ENCODE measurements around the gene PAOX.

Gene PAOX

DNA sequence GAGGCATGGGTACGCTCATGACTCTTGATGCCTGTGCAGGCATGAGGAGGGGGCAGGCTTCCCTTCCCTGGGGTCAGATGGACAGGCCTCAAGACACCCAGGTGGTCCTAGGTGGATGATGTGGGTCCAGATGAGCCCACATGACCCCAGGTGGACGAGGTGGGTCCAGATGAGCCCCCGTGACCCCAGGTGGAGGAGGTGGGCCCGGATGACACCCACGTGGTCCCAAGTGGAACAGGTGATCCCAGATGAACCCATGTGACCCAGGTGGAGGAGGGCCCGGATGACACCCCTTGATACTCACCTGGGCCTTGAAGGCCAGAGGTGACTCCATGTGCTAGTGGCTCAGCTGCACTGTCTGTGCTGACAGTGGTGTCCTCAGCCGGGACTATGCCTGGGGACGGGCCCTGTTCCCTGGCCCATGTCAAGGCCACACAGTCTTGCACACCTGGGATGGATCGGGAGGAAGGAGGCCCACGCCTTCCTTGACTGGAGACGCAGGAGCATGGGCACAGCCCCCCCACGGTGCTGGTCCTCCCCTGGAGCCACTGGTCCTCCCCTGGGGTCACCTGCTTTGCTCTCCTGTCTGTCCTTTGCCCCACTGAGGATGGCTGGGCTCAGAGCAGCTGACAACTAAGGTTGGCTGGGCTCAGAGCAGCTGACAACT, 28.6 kb upstream of the PAOX start:
- no peak for DNase-seq

GRCh38 chr10:133350950-133351329, 28.1 kb upstream of the PAOX start:
- DNase-seq = no peak

DNA sequence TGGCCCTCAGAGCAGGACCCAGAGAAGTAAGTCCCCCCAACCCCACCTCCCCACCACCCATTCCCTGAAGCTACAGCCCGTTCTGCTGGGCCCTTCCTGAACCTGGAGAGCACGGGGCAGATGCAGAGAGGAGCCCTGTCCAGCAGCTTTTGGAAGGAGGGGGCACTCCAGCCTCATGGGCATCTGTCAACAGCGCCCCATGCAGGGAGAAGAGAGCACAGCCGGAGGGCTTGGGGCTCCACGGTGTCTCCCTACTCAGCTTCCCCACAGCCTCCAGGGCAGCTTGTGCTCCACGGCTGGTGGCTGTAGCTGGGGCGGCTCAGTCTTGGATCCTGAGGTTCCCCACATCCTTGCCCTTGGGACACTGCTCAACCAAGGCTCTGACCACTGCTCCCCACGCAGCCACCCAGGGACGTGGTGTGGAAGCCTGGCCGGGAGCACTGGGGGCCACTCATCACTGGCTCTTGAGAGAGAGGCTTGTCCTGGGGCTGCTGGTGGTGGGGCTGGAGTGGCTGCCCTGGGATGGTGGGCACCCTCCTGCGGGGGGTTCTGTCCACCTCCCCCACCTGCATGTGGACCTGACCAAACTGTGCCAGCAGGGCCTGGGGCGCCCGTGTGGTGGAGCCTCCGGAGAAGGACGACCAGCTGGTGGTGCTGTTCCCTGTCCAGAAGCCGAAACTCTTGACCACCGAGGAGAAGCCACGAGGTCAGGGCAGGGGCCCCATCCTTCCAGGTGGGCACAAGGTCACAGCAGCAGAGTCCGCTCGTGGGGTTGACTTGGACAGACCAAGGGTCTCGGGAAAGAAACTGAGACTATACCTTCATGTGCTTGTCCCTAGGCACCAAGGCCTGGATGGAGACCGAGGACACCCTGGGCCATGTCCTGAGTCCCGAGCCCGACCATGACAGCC, 27.4 kb upstream of the PAOX start:
- no peak for DNase-seq

GRCh38 chr10:133353202-133353959, 25.7 kb upstream of the PAOX start:
- DNase-seq = no peak

DNA sequence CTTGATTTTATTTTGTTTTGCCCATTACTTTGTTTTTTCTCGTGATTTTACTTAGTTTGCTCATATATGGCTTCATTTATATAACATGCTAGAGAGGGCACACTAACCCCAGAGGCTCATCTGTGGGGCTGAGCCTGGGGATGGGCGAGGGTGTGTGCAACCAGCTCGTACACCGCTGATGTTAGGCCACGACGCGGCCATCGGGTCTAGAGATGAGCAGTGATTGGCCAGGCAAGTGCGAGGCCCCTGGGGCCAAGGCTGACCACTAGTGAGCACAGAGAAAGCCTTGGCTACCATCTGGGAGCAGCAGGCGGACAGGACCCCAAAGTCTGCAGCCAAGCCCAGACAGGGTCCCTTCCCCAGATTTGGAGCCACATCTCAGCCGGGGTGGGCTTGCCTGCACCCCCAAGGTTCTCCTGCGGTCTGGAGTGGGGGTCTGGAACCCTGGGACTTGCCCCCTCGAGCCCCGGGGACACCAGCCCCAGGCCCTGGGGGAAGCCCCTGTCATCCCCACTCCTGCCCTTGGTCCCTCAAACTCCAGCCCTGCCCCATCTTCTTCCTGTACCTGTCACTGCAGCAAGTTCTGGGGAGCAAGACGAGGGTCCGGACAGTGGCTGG, 25.0 kb upstream of the PAOX start:
- no peak for DNase-seq

DNA sequence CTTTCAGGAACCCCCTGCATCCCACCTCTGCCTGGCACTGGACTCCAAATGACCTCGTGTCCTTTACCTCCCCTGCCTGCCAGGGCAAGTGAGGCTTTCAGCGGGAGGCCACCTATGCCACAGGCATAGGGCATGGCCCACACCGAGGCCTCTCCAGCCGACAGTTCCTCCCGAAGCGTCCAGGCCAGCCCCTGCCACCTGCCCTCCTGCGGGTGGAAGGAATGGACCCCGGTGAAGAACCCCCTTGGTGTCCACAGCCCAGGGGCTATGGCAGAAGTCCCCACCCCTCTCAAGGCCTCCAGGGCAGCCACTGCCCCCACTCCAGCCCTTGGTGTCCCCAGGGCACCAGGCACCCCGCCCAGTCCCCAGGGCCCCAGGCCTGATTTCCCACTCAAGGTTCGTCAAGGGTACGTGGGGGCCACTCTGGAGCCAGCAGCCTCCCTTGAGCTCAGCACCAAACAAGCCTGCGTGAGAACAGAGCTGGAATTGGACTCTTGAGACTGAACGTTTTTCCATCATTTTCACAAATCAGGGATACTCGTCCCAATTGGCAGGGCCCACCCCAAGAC, 24.3 kb upstream of the PAOX start:
- no peak for DNase-seq

DNA sequence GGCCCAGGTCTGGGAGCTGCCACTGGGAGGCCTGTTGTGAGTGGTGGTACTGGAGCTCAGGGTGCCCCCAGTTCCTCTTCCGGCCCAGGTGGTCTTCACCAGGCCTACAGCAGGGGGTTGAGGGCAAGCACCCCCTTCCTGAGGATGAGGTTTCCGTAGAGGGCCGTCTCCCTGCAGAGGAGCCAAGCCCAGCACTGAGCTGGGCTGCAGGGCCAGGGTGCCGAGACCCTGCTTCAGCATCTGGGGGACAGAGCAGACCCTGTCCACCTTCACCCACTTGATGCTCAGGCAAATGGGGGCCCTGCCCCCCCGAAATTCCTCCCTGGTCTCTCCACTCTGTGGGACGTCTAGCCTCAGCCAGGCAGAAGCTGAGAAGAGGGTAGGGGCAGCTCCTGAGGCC, 23.8 kb upstream of the PAOX start:
- no peak for DNase-seq

DNA sequence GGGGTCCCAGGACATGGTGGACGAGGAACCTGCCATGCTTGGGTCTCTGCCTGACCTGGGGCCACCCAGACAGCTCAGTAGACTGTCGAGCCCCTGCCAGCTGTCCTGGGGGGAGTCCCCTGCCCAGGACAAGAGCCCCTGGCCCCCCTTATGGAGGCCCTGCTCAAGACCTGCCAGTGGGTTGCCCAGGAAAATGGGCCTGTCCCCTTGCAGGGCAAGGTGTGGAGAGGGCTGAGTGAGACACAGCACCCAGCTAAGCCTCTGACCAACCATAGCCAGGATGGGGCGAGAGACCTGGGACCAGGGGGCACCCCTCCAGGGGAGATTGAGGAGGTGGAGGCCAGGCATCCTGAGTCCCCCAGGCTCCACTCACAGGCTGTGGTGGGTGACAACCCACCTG, 23.1 kb upstream of the PAOX start:
- no peak for DNase-seq

GRCh38 chr10:133356549-133357284, 22.3 kb upstream of the PAOX start:
- no peak for DNase-seq

DNA sequence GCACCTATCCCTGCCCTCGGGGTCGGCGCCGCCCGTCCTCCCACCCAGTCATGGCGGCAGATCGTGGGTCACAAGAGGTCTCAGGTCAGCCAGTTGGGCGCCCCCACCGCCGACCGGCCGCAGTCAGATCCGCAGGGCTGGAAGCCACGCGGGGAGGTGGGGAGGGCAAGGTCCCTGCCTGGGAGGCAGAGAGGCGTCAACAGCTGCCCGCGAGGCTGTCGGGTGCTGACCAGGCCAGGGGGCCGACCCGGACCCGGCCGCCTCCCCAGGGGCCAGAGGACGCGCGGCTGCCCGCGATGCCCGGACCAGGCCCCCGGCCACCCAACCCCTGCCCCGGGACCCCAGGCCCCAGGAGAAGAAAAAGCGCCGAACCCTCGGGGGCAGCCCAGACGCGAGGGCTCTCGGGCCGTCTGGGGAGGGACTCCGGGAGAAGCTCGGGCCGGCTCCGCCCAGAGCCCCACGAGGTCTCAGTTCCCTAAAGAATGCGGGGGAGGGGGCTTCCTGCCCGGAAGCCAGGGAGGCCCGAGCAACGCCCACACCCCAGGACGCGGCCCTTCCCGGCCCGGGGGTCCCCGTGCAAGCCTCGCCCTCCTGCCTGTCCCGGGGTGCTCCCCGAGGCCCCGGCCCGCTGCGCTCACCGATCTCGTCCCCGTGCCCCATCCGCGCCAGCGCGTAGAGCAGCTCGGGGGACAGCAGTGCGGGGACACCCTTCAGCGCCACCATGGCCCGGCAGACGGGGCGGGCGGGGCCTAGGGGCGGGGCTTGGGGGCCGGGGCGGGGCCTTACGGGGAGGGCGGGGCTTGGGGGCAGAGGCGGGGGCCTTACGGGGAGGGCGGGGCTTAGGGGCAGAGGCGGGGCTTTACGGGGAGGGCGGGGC, 21.5 kb upstream of the PAOX start, which contains the start of gene FUOM:
Gene FUOM (minus strand): TSS at position 735 of the 877 bp plus-strand sequence. CDS start 12 bp downstream, at position 723.
- peak; percentile 80 to 81 for DNase-seq

GRCh38 chr10:133358162-133358924, 20.7 kb upstream of the PAOX start:
- no peak for DNase-seq

DNA sequence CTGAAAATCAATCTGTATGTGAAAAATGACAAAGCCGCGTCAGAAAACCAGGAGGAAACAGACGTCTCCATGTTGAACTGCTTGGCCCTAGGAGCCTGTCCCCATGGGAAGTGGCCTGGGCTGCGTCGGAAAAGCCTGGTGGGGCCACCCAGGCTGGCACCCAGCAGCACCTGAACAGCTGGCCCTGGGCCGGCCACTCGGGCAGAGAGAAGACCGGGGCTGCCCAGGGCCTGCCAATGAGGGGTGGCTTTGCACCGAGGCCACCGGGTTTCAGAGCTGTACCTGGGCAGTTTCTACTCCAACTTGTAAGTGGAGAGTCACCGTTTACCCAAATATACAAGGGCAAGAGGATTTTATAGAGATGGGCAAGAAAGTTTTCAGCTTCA, 20.1 kb upstream of the PAOX start:
- peak in 1 of 2 donors; percentile 12 for DNase-seq

- peak in 1 of 2 donors; percentile 37 for DNase-seq
Observed at GRCh38 chr10:133359554-133359971, 19.5 kb upstream of the PAOX start.

DNA sequence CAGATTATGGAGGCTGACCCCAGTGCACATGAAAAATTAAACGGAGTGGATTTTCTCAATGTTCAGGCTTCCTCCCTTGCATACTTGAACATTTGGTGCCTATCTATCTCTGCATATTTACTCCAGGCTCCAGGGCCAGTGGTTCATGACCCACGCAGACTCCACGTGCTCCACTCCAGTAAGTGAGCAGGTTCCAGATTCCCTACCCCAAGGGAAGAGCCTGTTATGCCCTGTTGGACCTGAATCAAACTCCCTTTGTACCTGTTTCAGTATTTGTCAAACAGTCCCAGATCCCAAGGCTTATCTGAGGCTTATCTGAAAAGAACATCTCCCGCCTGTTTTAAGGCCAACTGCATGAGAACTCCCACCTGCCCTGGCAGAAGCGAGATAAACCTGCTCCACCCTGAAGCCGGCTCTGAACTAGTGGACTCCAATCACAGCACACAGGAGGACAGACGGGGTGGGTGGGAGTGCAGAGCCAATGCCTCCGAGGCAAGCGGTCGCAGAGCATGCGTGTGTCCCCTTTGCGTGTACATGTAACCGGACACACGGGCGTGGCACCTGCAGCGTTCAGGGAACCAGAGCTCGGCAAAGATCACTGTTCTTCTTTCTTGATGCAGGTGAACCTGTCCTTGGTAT, 19.0 kb upstream of the PAOX start:
- DNase-seq = no peak

- no peak for DNase-seq
Observed at GRCh38 chr10:133361227-133361626, 17.8 kb upstream of the PAOX start.

DNA sequence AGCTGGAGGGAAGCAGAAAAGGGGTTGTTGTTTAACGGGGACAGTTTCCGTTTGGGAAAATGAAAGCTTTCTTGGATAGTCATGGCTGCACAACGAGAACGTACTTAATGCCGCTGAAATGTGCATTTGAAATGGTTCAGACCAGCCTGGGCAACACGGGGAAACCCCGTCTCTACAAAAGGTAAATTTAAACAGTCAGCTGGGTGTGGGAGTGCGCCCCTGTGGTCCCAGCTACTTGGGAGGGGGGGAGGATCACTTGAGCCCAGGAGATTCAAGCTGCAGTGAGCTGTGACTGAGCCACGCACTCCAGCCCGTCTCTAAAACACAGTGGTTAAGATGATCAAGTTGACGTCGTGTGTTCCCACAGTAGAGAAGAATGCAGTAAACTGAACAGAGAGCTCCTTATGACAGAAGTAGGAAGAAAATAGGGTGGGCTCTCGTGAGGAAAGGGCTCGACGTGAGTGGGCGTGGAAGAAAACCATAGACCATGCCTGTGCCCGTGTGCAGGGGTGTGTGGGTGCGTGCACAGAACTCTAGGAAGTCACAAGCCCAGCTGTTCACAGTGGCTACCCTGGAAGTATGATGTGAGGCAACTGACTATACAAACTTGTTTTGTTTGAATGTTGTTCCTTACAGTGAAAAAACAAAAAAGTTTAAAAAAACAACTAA, 17.2 kb upstream of the PAOX start:
- DNase-seq = no peak

DNA sequence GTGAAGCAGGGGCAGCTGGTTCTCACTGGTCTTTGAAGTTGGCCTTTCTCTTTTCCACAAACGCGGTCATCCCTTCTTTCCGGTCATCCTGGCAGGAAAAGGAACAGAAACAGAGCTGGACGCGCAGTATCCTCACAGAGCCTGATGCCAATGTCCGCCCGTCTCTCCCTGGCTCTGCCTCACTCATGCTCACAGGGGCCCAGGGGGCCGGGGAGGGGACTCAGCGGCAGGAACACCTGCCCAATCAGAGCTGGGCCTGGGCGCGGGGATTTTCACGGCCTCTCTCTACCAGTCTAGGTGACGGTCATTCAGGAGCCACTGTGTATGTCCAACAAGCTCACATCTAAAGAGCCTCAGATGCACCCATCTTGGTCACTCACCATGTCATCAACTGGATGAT, 16.2 kb upstream of the PAOX start:
- no peak for DNase-seq

- DNase-seq = no peak
Observed at GRCh38 chr10:133364645-133365431, 14.2 kb upstream of the PAOX start.

Measured in CD4-positive, alpha-beta T cell treated with Interleukin-4 for 1 hour (primary cell).